Parathyroid adenoma (tissue), 2 donors: ENCODE results near the gene PDE4A.
"Not testable (repeated sequence)": the region's sequence is repeated elsewhere in the genome, so short reads cannot be mapped to it uniquely, and the experiment has no call there.

Source experiments
- H2AFZ ChIP-seq: fragments of 300-600 bp; sonication (generic); one replicate; pipeline ENCODE4 v1.7.0; 2017; ENCODE audit warnings: antibody characterized with exemption, mild to moderate bottlenecking
- H3K27ac ChIP-seq: fragments of 300-600 bp; sonication (generic); one replicate; pipeline ENCODE4 v1.7.0; 2017
- H3K27me3 ChIP-seq: fragments of 300-600 bp; sonication (generic); one replicate; pipeline ENCODE4 v1.7.0; 2017; ENCODE audit warnings: low read length; ENCODE audit not compliant: control insufficient read depth, insufficient read depth
- H3K36me3 ChIP-seq: fragments of 300-600 bp; sonication (generic); one replicate; pipeline ENCODE4 v1.7.0; 2017; ENCODE audit warnings: low read length; ENCODE audit not compliant: control insufficient read depth, insufficient read depth
- H3K4me1 ChIP-seq: fragments of 300-600 bp; sonication (generic); one replicate; pipeline ENCODE4 v1.7.0; 2017; ENCODE audit warnings: control low read depth
- H3K4me2 ChIP-seq: fragments of 300-600 bp; sonication (generic); one replicate; pipeline ENCODE4 v1.7.0; 2017; ENCODE audit warnings: low read length
- H3K4me3 ChIP-seq: fragments of 300-600 bp; sonication (generic); one replicate; pipeline ENCODE4 v1.7.0; 2017; ENCODE audit warnings: low read depth, low read length
- H3K79me2 ChIP-seq: fragments of 300-600 bp; sonication (generic); one replicate; pipeline ENCODE4 v1.7.0; 2017; ENCODE audit warnings: control low read depth
- H3K9ac ChIP-seq: fragments of 300-600 bp; sonication (generic); one replicate; pipeline ENCODE4 v1.7.0; 2017; ENCODE audit warnings: mild to moderate bottlenecking
- H3K9me3 ChIP-seq: fragments of 300-600 bp; sonication (generic); one replicate; pipeline ENCODE4 v1.7.0; 2017; ENCODE audit warnings: low read length; ENCODE audit not compliant: control insufficient read depth
- CTCF ChIP-seq: fragments of 300-600 bp; sonication (generic); IDR thresholded peaks from one replicate; pipeline ENCODE4 v1.7.0; 2017; ENCODE audit warnings: antibody characterized with exemption, mild to moderate bottlenecking
- donor health status: primary hyperparathyroidism.

PDE4A gene

GRCh38 chr19:10407096-10407495, 13.2 kb upstream of the PDE4A start:
- no peak for TF ChIP-seq CTCF
- H3K4me3 ChIP-seq = no peak overlapping the region
- no peak overlapping the region for H3K27ac ChIP-seq
- H3K4me1 ChIP-seq = no peaks in the 10 kb centered on the region
- H3K36me3 ChIP-seq = no peaks in the 10 kb centered on the region
- H3K9ac ChIP-seq = no peak overlapping the region
- no peaks in the 10 kb centered on the region for H3K27me3 ChIP-seq
- no peak overlapping the region for H2AFZ ChIP-seq
- H3K9me3 ChIP-seq = no peaks in the 10 kb centered on the region
- no peak overlapping the region for H3K4me2 ChIP-seq
- peaks cover 13% of the 10 kb centered on the region for H3K79me2 ChIP-seq

GRCh38 chr19:10408511-10409283, 11.6 kb upstream of the PDE4A start:
- no peaks in the 10 kb centered on the region for H3K36me3 ChIP-seq
- no peaks in the 10 kb centered on the region for H3K27me3 ChIP-seq
- H3K9ac ChIP-seq = no peak overlapping the region
- no peak overlapping the region for H3K4me3 ChIP-seq
- H2AFZ ChIP-seq = no peak overlapping the region
- no peak overlapping the region for H3K4me2 ChIP-seq
- no peaks in the 10 kb centered on the region for H3K4me1 ChIP-seq
- TF ChIP-seq CTCF = no peak
- no peak overlapping the region for H3K27ac ChIP-seq
- H3K79me2 ChIP-seq = peaks cover under 1% of the 10 kb centered on the region
- no peaks in the 10 kb centered on the region for H3K9me3 ChIP-seq

- not testable (repeated sequence) for H3K4me2 ChIP-seq, H3K36me3 ChIP-seq, H2AFZ ChIP-seq, H3K79me2 ChIP-seq, H3K4me3 ChIP-seq, H3K9ac ChIP-seq, H3K27ac ChIP-seq, H3K27me3 ChIP-seq, H3K4me1 ChIP-seq, H3K9me3 ChIP-seq
These were observed 9.1 kb upstream of the PDE4A start for GRCh38 chr19:10411224-10411623.

- Histone ChIP-seq H3K4me2 (no peak overlapping the region), H3K36me3 (no peaks in the 10 kb centered on the region), H3K27me3 (no peaks in the 10 kb centered on the region), H3K9ac (no peak overlapping the region), H3K79me2 (no peaks in the 10 kb centered on the region), H3K27ac (no peak overlapping the region), H3K9me3 (no peaks in the 10 kb centered on the region), H3K4me3 (no peak overlapping the region), H2AFZ (no peak overlapping the region), H3K4me1 (peaks cover 10% of the 10 kb centered on the region)
- TF ChIP-seq CTCF = no peak
These were observed 7.9 kb upstream of the PDE4A start for GRCh38 chr19:10412257-10412977.

GRCh38 chr19:10416083-10416379, 4.3 kb upstream of the PDE4A start:
- Histone ChIP-seq H3K9ac (no peak overlapping the region), H3K4me3 (peak overlapping the region; percentile 62), H3K4me1 (peaks cover 21% of the 10 kb centered on the region), H2AFZ (peak overlapping the region; percentile 80), H3K4me2 (peak overlapping the region; percentile 74), H3K9me3 (no peaks in the 10 kb centered on the region), H3K27me3 (no peaks in the 10 kb centered on the region), H3K27ac (no peak overlapping the region), H3K36me3 (no peaks in the 10 kb centered on the region), H3K79me2 (no peaks in the 10 kb centered on the region)
- no peak for TF ChIP-seq CTCF
